Stomach (tissue), 4 donors: ENCODE data around the gene RAD50.
"Not testable (repeated sequence)": the region's sequence is repeated elsewhere in the genome, so short reads cannot be mapped to it uniquely, and the experiment has no call there.

Source experiments
- CTCF ChIP-seq, 7 experiments: fragments of 450-650 bp in 4 of 7; fragments of 200-600 bp in 3 of 7; sonication (generic) in 3 of 7; IDR thresholded peaks; one replicate each; pipeline ENCODE4 v1.5.1; 2016 to 2019; ENCODE audit warnings: antibody characterized with exemption in 7 of 7, control low read depth in 2 of 7, mild to moderate bottlenecking in 1 of 7
- EP300 ChIP-seq: sonication (generic); formaldehyde crosslinking; IDR thresholded peaks from one replicate; pipeline ENCODE4 v1.6.1; 2017; ENCODE audit warnings: antibody characterized with exemption
- POLR2A ChIP-seq, 4 donors: fragments of 450-650 bp; IDR thresholded peaks; one replicate each; pipeline ENCODE4 v1.6.1; 2016; ENCODE audit warnings: antibody characterized with exemption in 4 of 4, control low read depth in 2 of 4, mild to moderate bottlenecking in 1 of 4, moderate library complexity in 1 of 4

DNA sequence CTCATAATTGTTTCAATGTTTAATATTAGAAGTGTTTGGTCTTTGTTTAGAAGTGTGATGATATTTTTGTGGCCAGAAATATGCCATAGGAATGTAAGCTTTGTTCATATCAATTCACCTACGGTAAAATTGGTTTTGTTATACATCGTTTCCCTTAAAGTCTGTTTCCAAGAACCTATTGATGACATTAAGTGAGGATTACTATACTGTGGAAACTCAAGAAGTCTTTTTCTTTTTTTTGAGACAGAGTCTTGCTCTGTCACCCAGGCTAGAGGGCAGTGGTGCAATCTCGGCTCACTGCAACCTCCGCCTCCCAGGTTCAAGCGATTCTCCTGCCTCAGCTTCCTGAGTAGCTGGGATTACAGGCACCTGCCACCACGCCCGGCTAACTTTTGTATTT, 7.9 kb upstream of the RAD50 start:
- TF ChIP-seq CTCF (IDR thresholded peaks at IDR 0.05); EP300; POLR2A (IDR thresholded peaks at IDR 0.05): not testable (repeated sequence)
